Inferior parietal cortex (tissue), 1 donor: ENCODE results near the gene UTY.
"Not testable (repeated sequence)": the region's sequence is repeated elsewhere in the genome, so short reads cannot be mapped to it uniquely, and the experiment has no call there.

ENCODE experiments used
- DNase-seq: peaks from one replicate; pipeline ENCODE4 v3.0.0-alpha.2; 2016; ENCODE audit errors: extremely low spot score

Gene UTY

DNA sequence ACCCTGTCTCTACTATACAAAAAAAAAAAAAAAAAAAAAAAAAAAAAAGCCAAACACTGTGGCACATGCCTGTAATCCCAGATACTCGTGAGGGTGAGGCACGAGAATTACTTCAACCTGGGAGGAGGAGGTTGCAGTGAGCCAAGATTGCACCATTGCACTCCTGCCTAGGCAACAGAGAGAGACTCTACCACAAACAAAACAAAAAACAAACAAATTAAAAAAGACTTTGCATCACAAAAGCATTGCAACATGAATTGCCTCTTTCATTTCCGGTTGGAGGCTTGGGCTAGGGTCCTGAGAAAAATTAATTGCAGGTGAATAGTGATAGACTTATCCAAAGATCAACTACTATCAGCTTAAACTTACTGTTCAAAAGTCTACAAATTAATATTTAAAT, 180.4 kb downstream of the UTY start:
- DNase-seq: no peak

DNA sequence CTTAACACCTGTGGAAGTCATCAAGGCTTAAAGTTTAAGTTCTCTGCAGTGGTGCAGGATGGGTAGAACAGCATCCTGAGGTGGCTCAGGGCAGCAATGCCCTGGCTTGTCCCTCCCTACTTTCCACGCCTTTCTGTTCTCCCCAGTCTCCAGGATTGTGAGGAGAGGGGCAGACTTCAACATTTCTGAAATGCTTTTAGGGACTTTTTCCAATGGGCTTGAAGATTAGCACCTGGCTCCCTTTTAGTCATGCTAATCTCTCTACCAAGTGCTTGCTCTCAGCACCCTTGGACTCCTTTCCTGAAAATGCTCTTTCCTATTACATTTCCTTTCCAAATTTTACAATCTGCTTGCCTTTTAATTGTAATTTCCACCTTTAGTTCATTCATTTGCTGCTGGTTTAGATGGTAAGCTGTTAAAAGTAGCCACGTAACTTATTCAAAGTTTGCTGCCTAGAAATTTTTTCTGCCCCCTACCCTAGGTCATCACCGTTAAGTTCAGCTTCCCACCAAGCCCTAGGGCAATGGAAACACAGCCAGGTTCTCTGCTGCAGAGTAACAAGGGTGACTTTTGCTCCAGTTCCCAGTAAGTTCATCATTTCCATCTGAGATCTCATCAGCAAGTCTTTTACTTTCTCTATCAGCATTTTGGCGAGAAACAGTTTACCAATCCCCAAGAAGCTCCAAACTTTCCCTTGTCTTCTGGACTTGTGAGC, 183.5 kb downstream of the UTY start:
- DNase-seq: no peak

DNA sequence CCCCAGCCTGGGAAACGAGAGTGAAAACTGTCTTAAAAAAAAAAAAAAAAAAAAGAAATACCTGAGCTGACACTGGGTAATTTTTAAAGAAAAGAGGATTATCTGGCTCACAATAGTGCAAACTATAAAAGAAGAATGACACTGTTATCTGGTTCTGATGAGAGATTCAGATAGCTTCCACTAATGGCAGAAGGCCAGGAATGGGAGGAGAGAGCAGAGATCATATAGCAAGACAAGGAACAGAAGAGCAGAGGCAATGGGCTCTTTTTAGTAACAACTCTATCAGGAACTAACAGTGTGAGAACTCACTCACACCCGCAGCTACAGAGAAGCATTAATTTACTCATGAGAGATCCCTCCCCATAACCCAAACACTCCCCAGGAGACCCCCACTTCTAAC, 184.8 kb downstream of the UTY start:
- no peak for DNase-seq

DNA sequence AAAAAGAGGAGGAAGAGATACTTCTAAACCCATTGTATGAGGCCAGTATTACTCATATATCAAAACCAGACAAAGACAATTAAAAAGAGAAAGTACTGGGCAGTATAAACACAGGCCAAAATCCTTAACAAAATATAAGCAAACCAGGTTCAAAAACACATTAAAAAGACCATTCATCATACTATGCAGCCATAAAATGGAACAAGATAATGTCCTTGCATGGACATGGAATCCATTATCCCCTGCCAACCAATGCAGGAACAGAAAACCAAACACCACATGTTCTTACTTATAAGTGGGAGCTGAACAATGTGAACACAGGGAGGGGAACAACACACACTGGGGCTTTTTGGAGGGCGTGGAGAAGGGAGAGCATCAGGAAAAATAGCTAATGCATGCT, 188.6 kb downstream of the UTY start:
- no peak for DNase-seq

DNA sequence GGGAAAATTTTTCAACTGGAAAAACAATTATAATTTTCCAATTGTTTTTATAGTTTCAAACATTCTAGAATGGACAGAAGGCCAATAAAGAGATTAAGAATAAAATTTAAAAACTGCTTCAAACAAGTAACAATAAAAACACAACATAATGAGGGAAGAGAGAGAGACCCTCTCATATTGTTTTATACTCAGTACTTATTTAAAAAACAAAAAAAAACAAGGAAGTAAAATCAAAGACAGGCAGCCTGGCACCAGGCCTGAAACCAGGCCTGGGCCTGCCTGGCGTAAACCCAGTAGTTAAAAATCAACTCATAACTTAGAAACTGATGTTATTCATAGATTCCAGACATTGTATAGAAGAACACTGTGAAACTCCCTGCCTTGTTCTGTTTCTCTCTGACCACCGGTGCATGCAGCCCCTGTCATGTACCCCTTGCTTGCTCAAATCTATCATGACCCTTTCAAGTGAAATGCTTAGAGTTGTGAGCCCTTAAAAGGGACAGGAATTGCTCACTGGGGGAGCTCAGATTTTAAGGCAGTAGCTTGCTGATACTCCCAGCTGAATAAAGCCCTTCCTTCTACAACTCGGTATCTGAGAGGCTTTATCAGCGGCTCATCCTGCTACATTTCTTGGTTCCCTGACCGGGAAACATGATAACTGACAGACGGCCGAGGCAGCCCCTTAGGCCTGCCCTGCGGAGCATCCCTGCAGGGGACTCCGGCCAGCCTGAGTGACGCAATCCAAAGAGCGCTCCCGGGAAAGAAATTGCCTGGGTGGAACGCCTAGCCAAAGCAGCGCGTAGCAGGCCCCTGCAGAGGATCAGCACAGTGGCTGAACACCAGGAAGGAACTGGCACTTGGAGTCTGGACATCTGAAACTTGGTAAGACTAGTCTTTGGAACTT, 197.4 kb downstream of the UTY start:
- DNase-seq: not testable (repeated sequence)

DNA sequence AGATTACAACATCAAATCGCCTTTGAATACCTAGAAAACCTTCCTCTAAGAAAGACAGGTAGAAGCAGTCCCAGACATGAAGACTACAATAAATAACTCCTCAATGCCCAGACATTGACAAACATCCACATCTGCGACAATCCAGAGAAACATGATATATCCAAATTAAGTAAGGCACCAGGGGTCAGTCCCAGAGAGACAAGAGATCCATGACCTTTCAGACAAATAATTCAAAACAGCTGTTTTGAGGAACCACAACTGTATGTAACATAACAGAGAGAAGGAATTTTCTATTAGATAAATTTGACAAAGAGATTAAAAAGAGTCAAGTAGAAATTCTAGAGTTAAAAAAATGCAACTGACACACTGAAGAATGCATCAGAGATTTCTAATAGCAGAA, 200.3 kb downstream of the UTY start:
- no peak for DNase-seq

DNA sequence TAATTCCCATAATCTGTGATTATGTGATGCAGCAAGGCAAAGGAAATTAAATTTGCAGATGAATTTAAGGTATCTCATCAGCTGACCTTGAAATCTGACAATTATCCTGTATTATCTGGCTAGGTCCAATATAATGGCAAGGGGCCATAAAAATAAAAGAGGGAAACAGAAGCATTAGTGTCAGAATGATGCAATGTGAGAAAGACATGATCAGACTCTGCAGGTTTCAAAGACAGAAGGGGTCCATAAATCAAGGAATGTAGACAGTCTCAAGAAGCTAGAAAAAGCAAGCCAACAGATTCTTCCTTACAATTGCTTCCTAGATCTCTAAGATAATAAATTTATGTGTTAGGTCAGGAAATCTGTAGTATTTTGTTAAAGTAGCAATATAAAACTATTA, 208.1 kb downstream of the UTY start:
- DNase-seq: no peak

DNA sequence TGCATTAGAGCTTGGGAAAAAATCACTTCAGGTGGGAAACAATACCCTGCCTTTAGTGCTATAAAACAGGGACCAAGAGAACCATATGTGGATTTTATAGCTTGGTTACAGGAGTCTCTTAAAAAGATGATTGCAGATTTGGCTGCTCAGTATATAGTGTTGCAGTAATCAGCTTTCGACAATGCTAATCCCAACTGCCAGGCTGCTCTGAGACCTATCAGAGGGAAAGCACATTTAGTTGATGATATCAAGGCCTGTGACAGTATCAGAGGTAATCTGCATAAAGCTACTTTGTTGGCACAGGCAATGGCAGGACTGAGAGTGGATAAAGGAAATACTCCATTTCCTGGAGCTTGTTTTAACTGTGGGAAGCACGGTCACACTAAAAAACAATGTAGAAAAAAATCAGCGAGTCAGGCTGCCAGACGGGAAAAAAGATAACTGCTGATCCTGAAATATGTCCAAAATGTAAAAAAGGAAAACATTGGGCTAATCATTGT, 225.8 kb downstream of the UTY start:
- not testable (repeated sequence) for DNase-seq

DNA sequence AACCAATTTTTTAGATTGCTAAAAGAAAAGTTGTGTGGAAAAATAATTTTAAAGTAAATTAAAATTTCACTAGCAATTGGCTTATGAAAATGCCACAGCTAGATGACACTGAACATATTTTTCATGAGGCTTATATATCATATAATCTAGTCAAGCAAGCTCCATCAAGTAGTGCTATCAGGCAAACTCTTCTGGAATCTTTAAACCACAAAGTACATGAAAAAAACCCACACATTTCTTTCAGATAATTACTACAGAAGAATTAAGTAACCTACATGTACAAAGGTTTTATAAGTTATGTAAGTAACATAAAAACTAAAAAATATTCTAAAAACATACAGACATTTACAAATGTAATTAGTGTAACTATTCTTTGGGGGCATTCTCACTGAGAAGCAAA, 229.4 kb downstream of the UTY start:
- no peak for DNase-seq

DNA sequence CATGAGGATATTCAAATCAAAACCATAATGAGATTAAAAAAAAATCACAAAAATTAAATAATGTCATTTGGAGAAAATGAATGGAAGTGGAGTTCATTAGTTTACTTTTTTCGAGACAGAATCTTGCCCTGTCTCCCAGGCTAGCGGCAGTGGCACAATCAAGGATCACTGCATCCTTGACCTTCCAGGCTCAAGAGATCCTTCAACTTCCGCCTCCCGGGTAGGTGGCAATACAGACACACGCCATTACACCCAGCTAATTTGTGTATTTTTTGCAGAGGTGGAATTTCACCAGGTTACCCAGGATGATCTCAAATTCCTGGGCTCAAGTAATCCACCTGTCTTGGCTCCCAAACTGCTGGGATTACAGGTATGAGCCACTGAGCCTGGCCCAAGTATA, 236.1 kb downstream of the UTY start:
- DNase-seq: no peak

DNA sequence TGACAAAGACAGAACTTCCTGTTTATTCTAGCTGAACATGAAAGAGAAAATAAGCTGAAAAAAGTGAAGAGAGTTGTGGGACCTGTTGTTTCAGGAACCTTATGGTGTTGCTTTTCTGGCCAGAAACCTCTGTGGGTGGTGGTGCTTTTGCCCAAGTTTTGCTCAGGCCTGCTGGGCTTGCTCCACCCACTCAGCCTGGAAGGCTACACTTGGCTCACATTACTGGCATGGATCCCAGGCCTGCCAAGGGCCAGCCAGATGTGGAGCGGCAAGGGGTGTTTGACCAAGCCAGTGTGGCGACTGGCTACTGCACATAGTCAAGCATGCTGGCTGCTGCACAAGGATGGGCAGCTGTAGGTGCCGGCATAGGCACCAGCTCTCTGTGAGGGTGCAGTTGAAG, 245.9 kb downstream of the UTY start:
- no peak for DNase-seq

DNA sequence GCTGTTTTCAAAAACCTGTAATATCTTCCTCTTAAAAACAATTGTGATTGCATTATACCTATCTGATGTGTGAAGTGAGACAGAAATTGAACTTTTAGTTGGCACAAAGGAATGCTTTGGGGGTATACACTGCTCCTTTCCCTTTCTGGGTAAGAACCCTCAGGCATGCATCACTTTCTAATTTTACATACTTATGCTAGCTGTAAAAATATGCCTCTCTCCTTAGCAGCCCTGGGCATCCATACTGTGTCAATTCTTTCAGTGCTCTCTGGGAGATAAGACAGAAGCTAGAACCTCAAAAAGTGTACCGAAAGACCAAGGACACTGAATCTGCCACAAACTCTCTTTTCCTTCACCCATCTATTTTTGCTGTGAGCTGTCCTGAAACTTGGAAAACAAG, 246.7 kb downstream of the UTY start:
- DNase-seq: no peak

DNA sequence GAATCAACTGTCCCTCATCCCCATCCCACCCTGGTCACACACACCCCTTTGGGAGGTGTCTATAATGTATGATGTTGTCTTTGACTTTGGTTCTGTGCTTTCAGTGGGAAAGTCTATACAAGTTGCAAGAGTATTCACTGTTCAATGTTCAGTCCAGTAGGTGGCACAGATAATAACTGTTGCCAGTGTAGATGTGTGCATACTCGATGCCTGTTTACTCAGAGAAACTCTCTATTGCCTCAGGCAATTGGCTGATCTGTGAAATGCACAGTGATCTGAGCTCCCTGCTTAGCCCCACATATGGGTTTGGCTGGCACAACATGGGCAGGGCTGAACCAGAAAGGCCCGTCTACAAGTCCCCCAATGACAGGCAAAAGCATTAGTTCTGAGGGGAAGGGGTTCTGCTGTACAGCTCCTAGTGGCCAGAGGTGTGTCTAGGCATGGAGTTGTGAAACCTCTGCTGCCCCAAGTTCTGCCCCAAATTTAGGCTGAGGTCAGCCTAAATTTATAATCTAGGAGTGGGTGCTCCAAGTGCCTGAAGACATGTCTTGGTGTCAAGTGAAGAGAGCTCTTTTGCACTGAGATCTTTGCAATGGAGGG, 252.4 kb downstream of the UTY start:
- DNase-seq: no peak

DNA sequence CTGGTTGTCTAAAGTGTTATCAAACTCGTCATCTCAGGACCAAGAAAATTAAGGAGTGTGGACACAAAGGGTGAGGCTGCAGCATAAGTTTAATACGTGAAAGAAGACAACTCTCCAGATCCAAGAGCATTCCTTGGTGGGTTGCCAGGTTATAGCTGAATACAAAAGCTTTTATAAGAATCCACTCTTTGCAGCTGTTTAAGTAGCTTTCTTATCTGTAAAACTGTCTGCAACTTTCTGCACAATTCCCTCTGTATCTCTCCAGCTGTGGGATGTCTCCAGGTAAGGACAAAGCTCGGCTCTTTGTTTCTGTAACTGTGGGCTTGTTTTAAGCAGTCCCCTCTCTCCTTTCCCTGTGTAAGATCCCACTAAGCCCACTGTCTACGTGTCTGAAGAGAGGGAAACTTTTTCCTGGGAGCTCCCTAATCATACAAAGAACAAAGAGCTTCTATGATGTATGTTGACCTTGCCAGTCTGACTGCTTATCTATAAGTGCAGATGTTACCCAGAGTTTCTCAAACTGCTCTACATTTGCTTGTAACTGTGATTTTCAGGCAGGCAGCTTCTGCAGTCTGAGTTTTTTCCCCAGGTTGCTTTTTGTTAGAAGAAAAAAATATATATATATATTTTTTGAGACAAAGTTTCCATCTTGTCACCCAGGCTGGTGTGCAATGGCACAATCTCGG, 268.7 kb downstream of the UTY start:
- DNase-seq: no peak

DNA sequence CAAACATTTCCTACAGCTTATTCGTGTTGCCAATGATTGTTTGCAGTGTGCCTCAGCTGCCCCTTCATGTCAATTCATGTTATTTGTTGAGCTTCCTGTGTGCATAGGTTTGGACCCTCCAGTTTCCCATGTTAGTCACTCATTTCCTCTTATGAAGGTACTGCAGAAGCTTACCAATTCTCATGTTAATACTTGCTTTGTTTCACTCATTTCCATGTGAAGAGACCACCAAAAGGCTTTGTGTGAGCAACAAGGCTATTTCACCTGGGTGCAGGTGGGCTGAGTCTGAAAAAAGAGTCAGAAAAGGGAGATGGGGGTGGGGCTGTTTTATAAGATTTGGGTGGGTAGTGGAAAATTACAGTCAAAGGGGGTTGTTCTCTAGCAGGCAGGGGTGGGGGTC, 274.6 kb downstream of the UTY start:
- no peak for DNase-seq
